Nephron progenitor cell (in vitro differentiated cells): Measurements from ENCODE around the gene FOXP1.

Experiments used
- DNase-seq: peaks from one replicate; pipeline ENCODE4 v3.0.0; 2021
- H3K27ac Mint-ChIP-seq: 2 replicates; pipeline ENCODE4 v1.8.0; 2021; ENCODE audit warnings: mild to moderate bottlenecking, moderate library complexity, mixed read lengths
- H3K27me3 Mint-ChIP-seq: 2 replicates; pipeline ENCODE4 v1.8.0; 2021; ENCODE audit warnings: mild to moderate bottlenecking, low read depth, mixed read lengths; ENCODE audit not compliant: poor library complexity
- H3K36me3 Mint-ChIP-seq: 2 replicates; pipeline ENCODE4 v1.8.0; 2021; ENCODE audit warnings: low read depth, mixed read lengths
- H3K4me1 Mint-ChIP-seq: 2 replicates; pipeline ENCODE4 v1.8.0; 2021; ENCODE audit warnings: mixed read lengths
- H3K4me3 Mint-ChIP-seq: 2 replicates; pipeline ENCODE4 v1.8.0; 2021; ENCODE audit warnings: mild to moderate bottlenecking, moderate library complexity, mixed read lengths
- H3K9me3 Mint-ChIP-seq: 2 replicates; pipeline ENCODE4 v1.8.0; 2021; ENCODE audit warnings: mild to moderate bottlenecking, moderate library complexity, mixed read lengths
- CTCF ChIP-seq: fragments of 200-600 bp; sonication (generic); IDR thresholded peaks from 2 replicates; pipeline ENCODE4 v1.5.0; 2021; ENCODE audit warnings: antibody characterized with exemption

The FOXP1 gene

GRCh38 chr3:71149959-71150954 lies 433.3 kb downstream of the FOXP1 start:
- DNase-seq, result no peak
- no peak for TF ChIP-seq CTCF
- Mint-ChIP-seq H3K9me3 (no peaks in the 10 kb centered on the region), H3K36me3 (peaks cover 5% of the 10 kb centered on the region), H3K27ac (peak overlapping the region; percentile 86), H3K27me3 (no peaks in the 10 kb centered on the region), H3K4me3 (no peak overlapping the region), H3K4me1 (peaks cover 78% of the 10 kb centered on the region)

- Mint-ChIP-seq H3K4me3 (no peak overlapping the region), H3K27ac (peak overlapping the region; percentile 29), H3K9me3 (no peaks in the 10 kb centered on the region), H3K27me3 (no peaks in the 10 kb centered on the region), H3K4me1 (peaks cover 80% of the 10 kb centered on the region), H3K36me3 (peaks cover 12% of the 10 kb centered on the region)
- no peak for DNase-seq
- TF ChIP-seq CTCF, result no peak
These were observed 435.0 kb downstream of the FOXP1 start for GRCh38 chr3:71148455-71149060.

- no peak for TF ChIP-seq CTCF
- no peaks in the 10 kb centered on the region for H3K9me3 Mint-ChIP-seq
- no peaks in the 10 kb centered on the region for H3K27me3 Mint-ChIP-seq
- H3K36me3 Mint-ChIP-seq, result peaks cover 20% of the 10 kb centered on the region
- peak overlapping the region; percentile 11 for H3K4me3 Mint-ChIP-seq
- DNase-seq, result peak; percentile 54
- peaks cover 70% of the 10 kb centered on the region for H3K4me1 Mint-ChIP-seq
- peak overlapping the region; percentile 60 for H3K27ac Mint-ChIP-seq
These were observed 436.9 kb downstream of the FOXP1 start for GRCh38 chr3:71146673-71147072.

- Mint-ChIP-seq H3K36me3 (peaks cover 26% of the 10 kb centered on the region), H3K9me3 (no peaks in the 10 kb centered on the region), H3K27ac (peak overlapping the region; percentile 29), H3K4me1 (peaks cover 71% of the 10 kb centered on the region), H3K4me3 (no peak overlapping the region), H3K27me3 (no peaks in the 10 kb centered on the region)
- DNase-seq, result no peak
- TF ChIP-seq CTCF, result no peak
These were observed 437.6 kb downstream of the FOXP1 start for GRCh38 chr3:71145954-71146353.

- H3K9me3 Mint-ChIP-seq, result no peaks in the 10 kb centered on the region
- no peaks in the 10 kb centered on the region for H3K27me3 Mint-ChIP-seq
- H3K4me1 Mint-ChIP-seq, result peaks cover 69% of the 10 kb centered on the region
- peaks cover 26% of the 10 kb centered on the region for H3K36me3 Mint-ChIP-seq
- peak overlapping the region; percentile 72 for H3K27ac Mint-ChIP-seq
- no peak for TF ChIP-seq CTCF
- no peak overlapping the region for H3K4me3 Mint-ChIP-seq
- no peak for DNase-seq
These were observed 438.8 kb downstream of the FOXP1 start for GRCh38 chr3:71144525-71145253.
